Type B pancreatic cell (in vitro differentiated cells): ENCODE results near the gene ANTXR2. TPM values are rescaled to one million over a fixed set of nuclear protein-coding genes. Genes with fewer than 3 reads are reported as not detected.

Experiments used
- DNase-seq: peaks from one replicate; pipeline ENCODE4 v3.0.0; 2021; ENCODE audit warnings: mixed read lengths; ENCODE audit not compliant: unreplicated experiment; ENCODE audit errors: extremely low spot score
- H3K27ac Mint-ChIP-seq: 2 replicates; pipeline ENCODE4 v1.8.0; 2021; ENCODE audit warnings: mild to moderate bottlenecking, mixed read lengths
- H3K27me3 Mint-ChIP-seq: 2 replicates; pipeline ENCODE4 v1.8.0; 2021; ENCODE audit warnings: mixed read lengths
- H3K36me3 Mint-ChIP-seq: 2 replicates; pipeline ENCODE4 v1.8.0; 2021; ENCODE audit warnings: mixed read lengths
- H3K4me1 Mint-ChIP-seq: one replicate; pipeline ENCODE4 v1.8.0; 2021; ENCODE audit warnings: mixed read lengths; ENCODE audit not compliant: unreplicated experiment
- H3K4me3 Mint-ChIP-seq: 2 replicates; pipeline ENCODE4 v1.8.0; 2021; ENCODE audit warnings: mild to moderate bottlenecking, mixed read lengths
- H3K9me3 Mint-ChIP-seq: 2 replicates; pipeline ENCODE4 v1.8.0; 2021; ENCODE audit warnings: mixed read lengths
- CTCF ChIP-seq: fragments of 200-600 bp; sonication (generic); conservative IDR thresholded peaks from 2 replicates; pipeline ENCODE4 v1.5.0; 2021; ENCODE audit warnings: antibody characterized with exemption, mild to moderate bottlenecking
- total RNA-seq: library from RNA; stranded (reverse); gene quantifications from 2 replicates; pipeline ENCODE4 v1.2.1, GENCODE V29; 2021; ENCODE audit warnings: low replicate concordance

The ANTXR2 gene
- total RNA-seq, 1 donor from 2014 or later: 30.4 TPM

- Mint-ChIP-seq H3K27ac (no peak overlapping the region), H3K9me3 (no peaks in the 10 kb centered on the region), H3K27me3 (no peaks in the 10 kb centered on the region), H3K36me3 (peaks cover 15% of the 10 kb centered on the region), H3K4me1 (no peaks in the 10 kb centered on the region), H3K4me3 (no peak overlapping the region)
- TF ChIP-seq CTCF: no peak
- no peak for DNase-seq
These were observed 166.0 kb downstream of the ANTXR2 start for GRCh38 chr4:79907001-79907400.

- no peaks in the 10 kb centered on the region for H3K27me3 Mint-ChIP-seq
- peaks cover 15% of the 10 kb centered on the region for H3K36me3 Mint-ChIP-seq
- H3K4me1 Mint-ChIP-seq: no peaks in the 10 kb centered on the region
- no peaks in the 10 kb centered on the region for H3K9me3 Mint-ChIP-seq
- no peak overlapping the region for H3K27ac Mint-ChIP-seq
- H3K4me3 Mint-ChIP-seq: no peak overlapping the region
- no peak for DNase-seq
- no peak for TF ChIP-seq CTCF
These were observed 166.7 kb downstream of the ANTXR2 start for GRCh38 chr4:79906303-79906702.

- H3K9me3 Mint-ChIP-seq: no peaks in the 10 kb centered on the region
These were observed 167.8 kb downstream of the ANTXR2 start for GRCh38 chr4:79905212-79905611.

GRCh38 chr4:79904331-79904730 lies 168.7 kb downstream of the ANTXR2 start:
- H3K36me3 Mint-ChIP-seq: peaks cover 15% of the 10 kb centered on the region
- H3K4me1 Mint-ChIP-seq: no peaks in the 10 kb centered on the region
- H3K27me3 Mint-ChIP-seq: no peaks in the 10 kb centered on the region

More at GRCh38 chr4:79905212-79905611, 167.8 kb downstream of the ANTXR2 start:
- Mint-ChIP-seq H3K4me1 (no peaks in the 10 kb centered on the region), H3K4me3 (no peak overlapping the region), H3K27me3 (no peaks in the 10 kb centered on the region), H3K36me3 (peaks cover 15% of the 10 kb centered on the region), H3K27ac (no peak overlapping the region)
- no peak for DNase-seq
- TF ChIP-seq CTCF: no peak

GRCh38 chr4:79900182-79900581 lies 172.8 kb downstream of the ANTXR2 start:
- no peak for DNase-seq
- no peak for TF ChIP-seq CTCF
- Mint-ChIP-seq H3K9me3 (no peaks in the 10 kb centered on the region), H3K4me3 (no peak overlapping the region), H3K36me3 (no peaks in the 10 kb centered on the region), H3K27ac (no peak overlapping the region), H3K4me1 (no peaks in the 10 kb centered on the region), H3K27me3 (peaks cover 4% of the 10 kb centered on the region)

More at GRCh38 chr4:79904331-79904730, 168.7 kb downstream of the ANTXR2 start:
- Mint-ChIP-seq H3K9me3 (no peaks in the 10 kb centered on the region), H3K27ac (no peak overlapping the region), H3K4me3 (no peak overlapping the region)
- no peak for TF ChIP-seq CTCF
- DNase-seq: no peak

- Mint-ChIP-seq H3K27ac (no peak overlapping the region), H3K36me3 (no peaks in the 10 kb centered on the region)
These were observed 173.5 kb downstream of the ANTXR2 start for GRCh38 chr4:79899481-79899880.

More at GRCh38 chr4:79899481-79899880, 173.5 kb downstream of the ANTXR2 start:
- no peak for TF ChIP-seq CTCF
- no peak for DNase-seq
- Mint-ChIP-seq H3K4me3 (no peak overlapping the region), H3K27me3 (peaks cover 4% of the 10 kb centered on the region), H3K9me3 (no peaks in the 10 kb centered on the region), H3K4me1 (no peaks in the 10 kb centered on the region)
